HepG2 (cell line): ENCODE data around the gene HOXB6. TPM values are rescaled to one million over a fixed set of nuclear protein-coding genes. Genes with fewer than 3 reads are reported as not detected.

Experiments used
- ARID4A ChIP-seq: sonication (generic); formaldehyde crosslinking; IDR thresholded peaks from 2 replicates; pipeline ENCODE4 v1.5.0; 2020; ENCODE audit warnings: mild to moderate bottlenecking, missing genetic modification reagents, borderline replicate concordance
- CCAR2 ChIP-seq: fragments of 200-400 bp; formaldehyde crosslinking; optimal IDR thresholded peaks from 2 replicates; pipeline ENCODE3; 2018; ENCODE audit warnings: low read depth, mild to moderate bottlenecking, low read length, moderate library complexity
- HNRNPK ChIP-seq: fragments of 200-400 bp; formaldehyde crosslinking; IDR thresholded peaks from 2 replicates; pipeline ENCODE4 v1.6.1; 2018; ENCODE audit warnings: low read length, low read depth, moderate library complexity, mild to moderate bottlenecking; ENCODE audit not compliant: poor library complexity, severe bottlenecking
- KDM6A ChIP-seq: IDR thresholded peaks from 2 replicates; pipeline ENCODE4 v1.6.1; 2016; ENCODE audit warnings: low read depth
- ONECUT2 ChIP-seq: sonication (generic); formaldehyde crosslinking; IDR thresholded peaks from 2 replicates; pipeline ENCODE4 v1.4.0; 2020; ENCODE audit warnings: missing genetic modification reagents
- SOX5 ChIP-seq: IDR thresholded peaks from 2 replicates; pipeline ENCODE4 v1.6.1; 2016; ENCODE audit warnings: borderline replicate concordance
- ZNF431 ChIP-seq: sonication (generic); formaldehyde crosslinking; IDR thresholded peaks from 2 replicates; pipeline ENCODE4 v1.9.0; 2022; ENCODE audit warnings: missing genetic modification reagents, low read depth, mild to moderate bottlenecking, borderline replicate concordance
- ZNF567 ChIP-seq: sonication (generic); formaldehyde crosslinking; IDR thresholded peaks from 2 replicates; pipeline ENCODE4 v1.8.1; 2023; ENCODE audit warnings: mild to moderate bottlenecking, missing genetic modification reagents, borderline replicate concordance
- polyA plus RNA-seq, 8 experiments: library from polyadenylated mRNA; depleted of rRNA in 3 of 8; stranded (reverse) in 7 of 8; unstranded in 1 of 8; fragments of >200 nt; fragmentation: Illumina TruSeq in 4 of 8; extraction: Trizol in 4 of 8; gene quantifications; 2 replicates each; pipeline versions ENCODE4 v1.2.1 to v1.2.3, GENCODE V29; 2011 to 2016; ENCODE audit warnings: low read depth in 4 of 8, missing spikeins in 1 of 8, mixed read lengths in 1 of 8; ENCODE audit not compliant: insufficient read depth in 1 of 8
- total RNA-seq, 5 experiments: library from RNA; depleted of rRNA; stranded (reverse); fragments of >200 nt; fragmentation: Illumina TruSeq; extraction: Trizol; gene quantifications; 2 replicates each; pipeline ENCODE4 v1.2.3, GENCODE V29; 2016; ENCODE audit warnings: low read depth in 1 of 5

Gene HOXB6
- total and polyA plus RNA-seq, 2 of the 13 experiments (the other 11 are each of a cell fraction or from before 2014, with no cell fraction given) = not detected

- no peak for TF ChIP-seq ZNF431 (CRISPR knock-in tag)
- no peak for TF ChIP-seq ONECUT2 (CRISPR knock-in tag)
- no peak for TF ChIP-seq CCAR2
- TF ChIP-seq SOX5 (CRISPR knock-in tag) = no peak
- TF ChIP-seq ZNF567 (CRISPR knock-in tag) = no peak
- no peak for TF ChIP-seq HNRNPK
- TF ChIP-seq KDM6A (CRISPR knock-in tag) = no peak
- no peak for TF ChIP-seq ARID4A (CRISPR knock-in tag)
Measured at GRCh38 chr17:48576479-48577309, 28.1 kb downstream of the HOXB6 start (continued).
